ENCODE data around the gene INSR.

Gene INSR

GRCh38 chr19:7132054-7132453 is 162.2 kb downstream of the INSR start:
- DNase-seq = no peak

DNA sequence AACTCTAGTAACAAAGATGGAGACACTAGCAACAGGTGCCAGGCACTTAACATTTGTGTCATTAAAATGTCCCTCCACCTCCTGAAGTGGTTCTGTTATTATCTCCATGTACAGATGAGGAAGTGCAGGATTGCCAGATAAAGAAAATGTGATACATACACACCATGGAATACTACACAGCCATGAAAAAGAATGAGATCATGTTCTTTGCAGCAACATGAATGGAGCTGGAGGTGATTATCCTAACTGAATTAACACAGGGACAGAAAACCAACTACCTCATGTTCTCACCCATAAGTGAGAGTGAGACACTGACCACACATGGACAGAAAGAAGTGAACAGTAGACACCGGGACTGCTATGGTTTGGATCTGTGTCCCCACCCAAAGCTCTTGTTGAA is 164.2 kb downstream of the INSR start:
- DNase-seq = no peak

- DNase-seq = no peak
These were observed 168.1 kb downstream of the INSR start for GRCh38 chr19:7126132-7126531.

DNA sequence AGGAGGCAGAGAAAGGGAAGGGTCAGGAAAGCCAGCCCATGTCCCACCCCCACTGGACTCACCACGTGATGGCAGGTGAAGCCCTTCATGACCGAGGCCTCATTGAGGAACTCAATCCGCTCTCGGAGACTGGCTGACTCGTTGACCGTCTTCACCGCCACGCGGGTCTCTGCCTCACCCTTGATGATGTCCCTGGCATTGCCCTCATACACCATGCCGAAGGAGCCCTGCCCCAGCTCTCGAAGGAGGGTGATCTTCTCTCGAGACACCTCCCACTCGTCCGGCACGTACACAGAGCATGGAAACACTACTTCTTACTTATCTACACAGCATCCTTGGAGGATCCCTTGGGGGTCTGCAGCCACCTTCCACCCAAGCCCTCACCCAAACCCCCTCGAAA is 169.0 kb downstream of the INSR start:
- no peak for DNase-seq

DNA sequence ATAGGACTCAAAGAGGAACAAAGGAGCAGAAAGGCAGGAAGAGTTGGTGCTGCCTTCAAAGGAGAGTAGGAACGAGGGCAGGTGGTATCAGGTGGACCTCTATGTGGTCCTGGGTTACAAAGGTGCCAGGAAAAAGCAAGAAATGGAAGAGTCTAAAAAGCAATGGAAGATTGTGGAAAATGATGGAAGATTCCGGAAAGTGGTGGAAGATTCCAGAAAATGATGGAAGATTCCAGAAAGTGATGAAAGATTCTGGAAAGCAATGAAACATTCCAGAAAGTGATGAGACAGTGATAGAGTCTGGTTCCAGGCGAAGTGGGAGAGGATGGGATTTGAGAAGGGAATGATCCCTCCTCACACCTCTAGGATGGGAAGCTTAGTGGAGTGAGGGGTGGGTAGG is 169.4 kb downstream of the INSR start:
- DNase-seq = no peak

DNA sequence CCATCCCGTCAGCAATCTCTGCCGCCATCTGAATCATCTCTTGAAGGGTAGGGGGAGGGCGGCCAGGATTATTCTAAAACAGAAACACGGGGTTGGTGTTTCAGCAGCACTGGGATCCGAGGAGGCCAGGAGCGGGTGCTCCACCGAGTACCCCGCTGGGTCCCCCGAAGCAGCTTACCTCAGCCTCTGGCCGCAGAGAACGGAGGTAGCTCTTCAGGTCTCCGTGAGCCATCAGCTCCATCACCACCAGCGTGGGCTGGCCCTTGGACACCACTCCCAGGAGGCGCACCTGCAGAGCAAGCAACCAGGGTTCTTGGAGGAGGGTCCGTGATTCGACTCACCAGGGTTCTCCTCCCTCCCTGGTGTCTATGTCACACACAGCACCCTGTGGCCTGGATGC is 171.5 kb downstream of the INSR start:
- no peak for DNase-seq

- DNase-seq = no peak
These were observed 173.7 kb downstream of the INSR start for GRCh38 chr19:7120499-7120898.

DNA sequence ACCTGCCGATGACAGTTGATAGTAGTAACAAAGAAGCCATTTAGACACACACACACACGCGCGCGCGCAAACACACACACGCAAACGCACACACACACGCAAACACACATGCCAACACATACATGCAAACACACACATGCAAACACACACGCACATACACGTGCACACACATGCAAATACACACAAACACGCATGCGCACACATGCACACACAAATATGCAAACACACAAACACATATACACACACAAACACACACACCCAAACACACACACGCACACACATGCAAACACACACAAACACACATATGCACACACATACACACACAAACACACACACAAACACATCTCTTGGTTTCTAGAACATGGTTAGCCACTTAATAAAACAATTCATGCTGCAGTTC is 174.6 kb downstream of the INSR start:
- DNase-seq = no peak

- DNase-seq = no peak
These were observed 177.0 kb downstream of the INSR start for GRCh38 chr19:7117248-7117647.

- DNase-seq = no peak
These were observed 178.5 kb downstream of the INSR start for GRCh38 chr19:7115721-7116120.

- no peak for DNase-seq
These were observed 181.0 kb downstream of the INSR start for GRCh38 chr19:7113233-7113632.

DNA sequence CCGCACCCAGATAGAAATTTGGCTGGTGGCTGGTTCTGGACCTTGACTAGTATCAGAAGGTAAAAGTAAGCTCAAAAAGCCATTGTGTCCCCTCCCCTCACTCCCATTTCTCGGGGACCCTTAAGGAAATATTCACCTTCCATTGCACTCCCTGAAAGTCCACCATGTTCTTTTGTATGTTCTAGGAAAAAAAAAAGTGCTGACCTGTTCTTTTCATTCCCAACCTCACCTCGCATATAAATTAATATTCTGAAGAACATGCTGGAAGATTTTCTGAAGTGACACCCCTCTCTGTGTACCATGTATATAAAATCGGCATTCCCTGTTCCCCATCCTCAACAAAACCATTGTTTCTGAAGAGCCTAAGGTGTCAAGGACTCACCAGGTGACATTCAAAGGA is 181.5 kb downstream of the INSR start:
- DNase-seq = no peak

- no peak for DNase-seq
These were observed 184.4 kb downstream of the INSR start for GRCh38 chr19:7109678-7110289.

DNA sequence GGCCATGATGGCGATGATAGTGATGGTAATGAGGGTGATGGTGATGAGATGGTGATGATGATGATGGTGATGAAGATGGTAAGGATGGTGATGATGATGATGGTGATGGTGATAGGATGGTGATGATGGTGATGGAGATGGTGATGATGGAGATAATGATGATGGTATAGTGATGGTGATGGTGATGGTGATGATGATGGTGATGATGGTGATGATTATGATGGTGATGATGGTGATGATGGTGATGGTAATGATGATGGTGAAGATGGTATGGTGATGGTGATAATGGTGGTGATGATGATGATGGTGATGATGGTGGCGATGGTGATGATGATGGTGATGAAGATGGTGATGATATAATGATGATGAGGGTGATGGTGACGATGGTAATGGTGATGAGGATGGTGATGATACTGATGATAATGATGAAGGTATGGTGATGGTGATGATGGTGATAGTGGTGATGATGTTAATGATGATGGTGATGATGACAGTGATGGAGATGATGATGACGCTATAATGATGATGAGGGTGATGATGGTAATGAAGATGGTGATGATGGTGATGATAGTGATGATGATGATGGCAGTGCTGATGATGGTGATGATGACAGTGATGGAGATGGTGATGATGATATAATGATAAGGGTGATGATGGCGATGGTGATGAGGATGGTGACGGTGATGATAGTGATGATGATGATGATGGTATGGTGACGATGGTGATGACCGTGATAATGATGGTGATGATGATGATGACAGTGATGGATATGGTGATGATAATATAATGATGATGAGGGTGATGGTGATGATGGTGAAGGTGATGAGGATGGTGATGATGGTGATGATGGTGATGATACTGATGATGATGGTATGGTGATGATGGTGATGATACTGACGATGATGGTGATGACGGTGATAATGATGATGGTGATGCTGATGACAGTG is 187.2 kb downstream of the INSR start:
- DNase-seq = no peak

DNA sequence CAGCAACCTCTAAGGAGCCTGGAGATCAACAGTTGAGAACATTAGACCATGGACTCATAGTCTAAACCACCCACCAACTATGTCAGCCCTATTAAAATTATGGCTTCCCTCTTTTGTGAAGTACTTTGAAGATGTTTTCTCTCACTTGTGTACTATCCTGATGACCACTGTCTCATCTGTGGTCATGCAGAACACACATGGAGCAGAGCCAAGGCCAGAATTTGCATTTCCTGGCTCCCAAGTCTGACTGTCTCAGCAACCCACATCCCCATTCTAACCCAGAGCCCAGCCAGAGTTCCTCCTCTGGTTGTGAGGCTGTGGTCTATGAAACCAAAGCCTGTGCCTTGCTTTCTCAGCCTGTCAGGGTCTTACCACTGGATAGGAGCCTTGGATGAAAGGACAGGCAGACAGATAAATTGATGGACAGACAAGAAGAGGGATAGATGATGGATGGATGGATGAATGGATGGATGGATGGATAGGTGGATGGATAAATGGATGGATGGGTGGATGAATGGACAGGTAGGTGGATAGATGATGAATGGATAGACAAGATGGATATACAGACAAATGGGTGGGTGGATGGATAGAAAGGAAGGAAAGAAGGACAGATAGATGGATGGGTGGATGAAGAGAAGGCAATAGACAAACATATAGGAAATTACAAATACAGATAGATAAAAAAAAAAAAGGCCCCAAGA is 189.3 kb downstream of the INSR start:
- no peak for DNase-seq

DNA sequence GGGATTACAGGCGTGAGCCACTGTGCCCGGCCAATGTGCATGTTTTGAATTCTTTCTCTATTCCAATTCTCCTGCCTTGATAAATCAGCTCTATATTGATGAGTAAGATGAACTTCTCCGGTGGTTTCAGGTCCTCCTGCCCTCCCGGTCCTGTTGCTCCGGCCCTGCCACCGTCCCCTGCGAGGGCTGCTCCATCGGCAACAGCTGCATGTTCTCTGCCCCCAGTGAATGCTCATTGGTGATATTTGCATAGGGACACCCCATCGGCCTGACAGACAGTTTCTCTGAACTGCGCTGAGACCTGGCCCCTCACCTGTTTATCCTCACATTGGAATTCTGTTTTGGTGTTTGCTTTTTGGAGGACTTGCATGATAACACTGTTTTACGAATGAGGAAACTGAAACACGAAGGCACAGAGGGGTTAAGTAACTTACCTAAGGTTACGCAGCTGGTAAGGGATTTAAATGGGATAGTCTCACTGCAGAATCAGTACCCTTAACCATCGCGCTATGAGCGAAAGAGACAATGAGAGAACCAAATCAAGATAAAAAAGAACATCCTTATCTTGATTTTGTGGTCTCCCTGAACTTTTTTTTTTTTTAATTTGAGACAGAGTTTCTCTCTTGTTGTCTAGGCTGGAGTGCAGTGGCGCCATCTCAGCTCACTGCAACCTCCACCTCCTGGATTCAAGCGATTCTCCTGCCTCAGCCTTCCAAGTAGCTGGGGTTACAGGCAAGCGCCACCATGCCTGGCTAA is 192.5 kb downstream of the INSR start:
- no peak for DNase-seq

DNA sequence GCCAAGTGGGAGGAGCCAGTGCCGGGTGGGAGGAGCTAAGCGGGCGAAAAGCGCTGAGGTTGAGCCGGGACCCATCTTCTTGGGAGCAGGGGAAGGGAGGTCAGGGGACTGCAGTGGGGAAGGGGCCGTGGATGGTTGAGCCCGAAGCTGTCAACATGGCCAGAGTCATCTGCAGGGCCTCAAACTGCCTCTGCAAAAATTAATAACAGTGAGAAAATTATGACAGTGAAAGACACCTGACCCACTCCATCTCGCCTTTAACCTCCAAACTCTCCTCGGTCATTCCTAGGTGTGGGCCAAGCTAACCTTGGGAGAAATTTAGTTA is 194.7 kb downstream of the INSR start:
- DNase-seq = no peak

GRCh38 chr19:7098701-7099596 is 195.3 kb downstream of the INSR start:
- DNase-seq = peak; percentile 38

DNA sequence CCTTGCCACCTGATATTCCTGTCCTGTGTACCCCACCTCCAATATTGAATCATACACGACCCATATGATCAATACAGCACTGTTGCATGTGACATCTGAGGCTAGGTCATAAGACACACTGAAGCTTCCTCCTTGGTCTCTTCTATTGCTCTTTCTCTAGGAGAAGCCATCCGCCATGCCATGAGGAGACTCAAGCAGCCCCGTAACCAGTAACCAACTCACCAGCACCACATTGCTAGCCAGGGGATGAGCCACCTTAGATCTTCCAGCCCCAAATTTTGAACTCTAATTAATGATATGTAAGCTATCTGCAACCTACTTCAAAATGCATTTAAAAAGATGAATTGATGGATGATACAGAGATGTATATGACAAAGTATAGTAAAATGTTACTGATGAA is 196.1 kb downstream of the INSR start:
- no peak for DNase-seq

DNA sequence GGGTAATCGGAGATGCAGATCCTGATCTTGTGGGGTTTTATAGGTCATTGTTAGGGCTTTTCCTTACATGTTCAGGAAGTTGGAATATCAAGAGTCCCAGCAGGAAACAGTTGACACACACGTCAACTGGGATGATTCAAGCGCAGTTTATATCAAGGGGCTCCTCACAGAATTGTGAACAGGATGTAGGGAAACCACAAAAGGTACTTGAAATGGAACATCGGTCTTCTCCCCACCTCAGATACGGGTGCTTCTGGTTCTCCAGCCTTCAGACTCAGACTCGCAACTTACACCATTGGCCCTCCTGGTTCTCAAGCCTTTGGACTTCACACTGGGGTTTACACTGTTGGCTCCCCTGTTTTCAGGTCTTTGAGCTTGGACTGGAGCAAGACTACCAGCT is 205.2 kb downstream of the INSR start:
- no peak for DNase-seq

DNA sequence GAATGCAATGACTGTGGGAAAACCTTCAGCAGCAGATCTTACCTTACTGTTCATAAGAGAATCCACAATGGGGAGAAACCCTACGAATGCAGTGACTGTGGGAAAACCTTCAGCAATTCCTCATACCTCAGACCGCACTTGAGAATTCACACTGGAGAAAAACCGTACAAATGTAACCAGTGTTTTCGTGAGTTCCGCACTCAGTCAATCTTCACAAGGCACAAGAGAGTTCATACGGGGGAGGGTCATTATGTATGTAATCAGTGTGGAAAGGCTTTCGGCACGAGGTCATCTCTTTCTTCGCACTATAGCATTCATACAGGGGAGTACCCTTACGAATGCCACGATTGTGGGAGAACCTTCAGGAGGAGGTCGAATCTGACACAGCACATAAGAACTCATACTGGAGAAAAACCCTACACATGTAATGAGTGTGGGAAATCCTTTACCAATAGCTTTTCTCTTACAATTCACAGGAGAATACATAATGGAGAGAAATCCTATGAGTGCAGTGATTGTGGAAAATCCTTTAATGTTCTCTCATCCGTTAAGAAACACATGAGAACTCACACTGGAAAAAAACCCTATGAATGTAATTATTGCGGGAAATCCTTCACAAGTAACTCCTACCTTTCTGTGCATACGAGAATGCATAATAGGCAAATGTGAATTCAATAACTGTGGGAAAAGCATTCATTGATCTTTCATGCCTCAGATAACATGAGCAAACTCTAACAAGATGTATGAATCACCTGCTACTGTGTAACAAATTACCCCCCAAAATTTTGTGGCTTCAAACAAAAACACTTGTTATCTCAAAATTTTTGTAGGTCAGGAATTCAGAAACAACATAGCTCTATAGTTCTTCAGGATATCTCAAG is 210.9 kb downstream of the INSR start:
- DNase-seq = no peak

All from SIG-M5 (cell line).